ENCODE measurements around the gene BCO2.

The BCO2 gene

DNA sequence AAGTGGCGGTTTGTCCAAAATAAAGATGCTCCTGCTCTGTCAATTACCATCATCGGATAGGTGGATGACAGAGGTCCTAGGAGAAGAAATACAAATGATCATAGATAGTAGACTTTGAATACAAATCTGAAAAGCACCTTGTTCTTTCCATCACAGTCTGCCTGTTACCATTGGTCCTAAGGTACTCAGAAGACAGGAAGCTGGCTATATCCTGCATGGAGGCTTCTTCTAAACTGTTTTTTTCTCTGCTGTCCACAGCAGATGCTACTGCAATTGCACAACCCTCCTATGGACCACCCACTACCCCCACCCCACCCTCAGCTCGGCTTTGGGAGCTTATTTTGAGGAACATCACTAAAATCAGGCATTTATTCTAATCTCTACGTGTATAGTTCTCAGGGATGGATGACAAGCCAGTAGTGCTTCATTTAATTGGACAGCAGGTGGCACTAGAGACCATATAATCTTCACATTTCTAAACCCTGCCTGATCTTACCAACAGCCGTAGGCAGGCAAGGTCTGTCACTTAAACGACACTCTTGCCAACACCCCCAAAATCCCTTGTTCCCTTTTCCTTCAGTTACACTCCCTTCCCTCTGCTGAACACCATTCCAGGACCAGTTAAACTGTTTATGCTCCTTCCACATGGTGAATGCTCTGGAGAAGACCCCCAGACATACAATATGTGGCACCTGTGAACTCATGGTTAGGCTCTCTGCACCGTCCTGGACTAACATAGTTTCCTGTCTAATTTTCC is 44.3 kb downstream of the BCO2 start:
- DNase-seq, result peak; percentile 86 to 90

DNA sequence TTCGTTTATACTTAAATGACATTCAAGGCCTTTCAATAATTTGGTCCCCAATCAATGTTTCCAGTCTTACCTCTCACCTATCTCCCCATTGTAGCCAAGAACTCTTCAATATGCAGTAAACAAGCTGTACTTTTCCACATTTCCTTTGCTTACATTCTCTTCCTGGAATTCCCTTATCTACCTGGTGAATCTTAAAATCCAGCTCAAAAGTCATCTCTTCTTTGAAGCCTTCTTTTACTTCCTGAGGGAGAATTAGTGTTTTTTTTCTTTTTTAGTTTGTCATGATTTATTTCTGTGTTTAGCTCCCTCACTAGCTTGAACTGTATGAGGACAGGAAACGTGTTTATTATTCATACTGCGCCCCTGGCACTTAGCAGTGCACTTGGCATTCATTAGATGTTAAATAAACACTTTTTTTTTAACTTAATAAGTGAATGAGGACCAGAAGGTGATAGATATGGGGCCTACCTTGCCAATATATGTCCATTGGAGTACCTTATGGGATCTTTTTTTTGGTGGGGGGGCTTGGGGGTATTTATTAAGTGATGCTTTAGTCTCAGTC is 46.0 kb downstream of the BCO2 start:
- no peak for DNase-seq

DNA sequence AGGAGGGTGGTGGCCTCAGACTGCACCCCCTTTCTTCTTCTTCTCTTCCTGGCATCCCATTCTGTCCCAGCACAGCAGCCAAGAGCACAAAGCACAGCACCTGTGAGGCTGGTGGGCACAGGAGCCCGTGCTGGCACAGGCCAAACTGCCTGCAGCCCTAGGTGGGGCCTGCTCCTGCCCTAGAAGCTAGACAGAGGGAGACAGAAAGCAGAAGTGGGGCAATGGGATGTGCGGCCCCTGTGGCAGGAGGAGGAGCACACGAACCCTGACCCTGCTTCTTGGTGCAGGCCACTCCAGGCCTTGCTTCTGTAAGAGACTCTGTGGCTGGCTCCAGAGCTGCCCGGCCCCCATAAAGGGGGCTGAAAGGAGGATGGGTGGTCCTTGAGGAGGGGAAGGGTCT is 47.0 kb downstream of the BCO2 start:
- no peak for DNase-seq

DNA sequence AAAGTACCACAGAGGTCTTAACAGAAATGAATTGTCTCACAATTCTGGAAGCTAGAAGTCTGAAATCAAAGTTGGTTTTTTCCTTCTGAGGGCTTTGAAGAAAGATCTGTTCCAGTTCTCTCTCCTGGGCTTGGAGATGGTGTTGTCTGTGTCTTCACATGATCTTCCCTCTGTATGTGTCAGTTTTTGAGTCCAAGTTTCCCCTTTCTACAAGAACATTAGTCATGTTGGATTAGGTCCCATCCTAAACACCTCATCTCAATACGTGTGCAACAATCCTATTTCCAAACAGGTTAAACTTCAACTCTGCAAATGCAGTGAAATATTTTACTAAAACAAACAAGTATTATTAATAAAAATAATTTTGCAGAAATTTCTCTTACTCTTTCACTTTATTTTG is 47.8 kb downstream of the BCO2 start:
- no peak for DNase-seq

DNA sequence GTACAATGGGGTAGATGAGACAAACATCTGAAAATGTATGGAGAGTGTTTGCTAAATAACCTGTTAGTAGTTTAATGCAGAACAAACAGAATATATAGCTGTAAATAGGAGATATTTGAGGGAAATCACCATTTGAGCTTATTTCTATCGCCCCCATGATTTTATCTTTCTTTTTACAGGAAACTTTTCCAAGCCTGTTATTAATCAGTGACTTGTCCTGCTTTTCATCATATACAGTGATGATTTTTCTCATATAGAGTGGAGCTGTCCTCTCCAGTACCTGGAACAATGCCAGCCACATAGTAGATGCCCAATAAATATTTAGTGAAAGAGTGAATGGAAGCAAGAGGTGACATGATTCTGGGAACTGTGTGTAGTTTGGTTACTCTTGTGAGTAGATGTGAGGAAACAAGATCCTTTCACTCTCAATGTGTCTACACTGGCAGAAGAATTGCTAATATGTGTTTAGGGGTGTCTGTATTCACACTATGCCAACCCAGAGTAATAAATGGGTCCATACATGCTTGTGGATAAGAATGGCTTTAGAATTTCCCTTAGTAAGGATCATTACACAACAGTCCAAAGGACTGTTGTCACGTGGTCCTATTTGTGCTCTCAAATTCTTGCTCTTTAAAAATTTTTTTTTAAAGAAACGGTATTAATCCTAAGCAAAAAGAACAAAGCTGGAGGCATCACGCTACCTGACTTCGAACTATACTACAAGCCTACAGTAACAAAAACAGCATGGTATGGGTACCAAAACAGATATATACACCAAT is 48.6 kb downstream of the BCO2 start:
- no peak for DNase-seq

DNA sequence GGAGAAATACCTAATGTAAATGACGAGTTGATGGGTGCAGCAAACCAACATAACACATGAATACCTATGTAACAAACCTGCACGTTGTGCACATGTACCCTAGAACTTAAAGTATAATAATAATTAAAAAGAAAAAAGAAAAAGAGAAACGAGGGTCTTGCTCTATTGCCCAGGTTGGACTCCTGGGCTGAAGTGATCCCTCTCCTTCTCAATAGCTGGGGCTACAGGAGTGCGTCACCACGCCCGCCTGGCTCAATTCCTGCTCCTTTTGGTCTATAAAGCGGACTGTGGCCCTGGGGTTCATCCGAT is 50.4 kb downstream of the BCO2 start:
- no peak for DNase-seq

DNA sequence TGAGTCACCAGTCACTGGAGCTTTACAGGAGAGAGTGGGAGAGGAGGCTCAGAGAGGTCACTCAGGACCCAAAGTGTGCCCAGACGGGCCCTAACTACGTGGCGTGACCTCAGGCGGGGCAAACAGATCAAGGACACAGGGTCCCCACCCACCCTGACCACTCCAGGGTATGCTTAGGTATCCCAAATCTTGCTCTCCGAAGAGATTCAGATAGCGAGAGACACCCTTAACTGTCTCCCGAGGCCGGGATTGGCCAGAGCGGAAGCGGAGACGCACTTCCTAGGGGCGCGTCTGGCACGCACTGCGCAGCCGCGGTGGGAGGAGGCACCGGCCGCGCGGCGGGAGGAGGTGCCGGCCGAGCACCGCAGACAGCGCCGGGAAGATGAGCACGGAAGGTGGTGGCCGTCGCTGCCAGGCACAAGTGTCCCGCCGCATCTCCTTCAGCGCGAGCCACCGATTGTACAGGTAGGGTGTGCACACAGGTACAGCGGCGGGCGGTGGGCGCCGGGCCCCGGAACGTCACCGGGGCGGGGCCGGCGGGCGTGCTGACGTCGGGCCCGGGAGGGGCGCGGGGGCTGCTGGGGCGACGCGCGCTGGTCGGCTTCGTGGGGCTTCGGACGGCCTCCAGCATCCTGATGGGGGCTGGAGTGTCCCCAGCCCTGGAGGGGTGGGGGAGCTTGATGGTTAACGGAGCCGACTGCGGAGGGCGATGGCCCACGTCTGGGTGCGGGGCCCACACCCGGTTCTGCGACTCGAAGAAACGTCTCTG is 50.9 kb downstream of the BCO2 start, which contains the start of gene PTS:
Gene PTS, plus strand, starts transcription at position 367 of the 769 bp plus-strand sequence. Its CDS starts 16 bp downstream, at position 383.
- peak; percentile 83 to 84 for DNase-seq

DNA sequence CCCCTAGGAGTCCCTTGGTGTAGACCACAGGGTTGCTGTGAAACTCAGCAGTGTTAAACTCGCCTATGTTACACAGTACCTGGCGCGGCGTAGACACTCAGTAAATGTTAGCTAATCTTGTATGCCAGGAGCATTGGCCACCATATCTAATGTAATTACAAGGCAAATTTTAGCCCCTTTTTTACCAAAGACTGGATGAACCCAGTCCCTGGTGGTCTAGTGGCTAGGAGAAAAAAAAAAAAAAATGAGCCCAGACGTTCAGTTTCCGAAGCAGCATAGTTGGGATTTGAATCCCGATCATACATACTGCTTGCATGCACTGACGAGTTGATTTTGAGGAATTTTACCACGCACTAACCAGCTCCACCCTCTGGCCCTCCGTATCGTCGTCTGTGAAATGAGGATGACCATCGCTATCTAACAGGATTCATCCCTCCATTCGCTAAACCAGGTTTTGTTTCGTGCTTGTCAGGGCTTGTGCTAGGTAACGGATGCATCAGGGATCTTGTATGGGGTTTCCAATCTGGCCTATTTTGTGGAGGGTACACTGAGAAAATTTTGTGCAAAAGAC is 51.6 kb downstream of the BCO2 start:
- no peak for DNase-seq

DNA sequence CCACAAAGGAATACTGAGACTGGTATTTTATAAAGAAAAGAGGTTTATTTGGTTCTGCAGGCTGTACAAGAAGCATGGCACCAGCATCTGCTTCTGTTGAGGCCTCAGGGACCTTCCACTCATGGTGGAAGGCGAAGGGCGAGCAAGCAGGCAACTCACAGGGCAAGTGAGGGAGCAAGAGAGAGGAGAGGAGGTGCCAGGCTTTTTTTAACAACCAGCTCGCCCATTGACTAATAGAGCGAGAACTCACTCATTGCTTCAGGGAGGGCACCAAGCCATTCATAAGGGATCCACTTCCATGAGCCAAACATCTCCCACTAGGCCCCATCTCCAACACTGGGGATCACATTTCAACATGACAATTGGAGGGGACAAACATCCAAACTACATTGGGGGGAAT is 52.2 kb downstream of the BCO2 start:
- DNase-seq, result no peak

DNA sequence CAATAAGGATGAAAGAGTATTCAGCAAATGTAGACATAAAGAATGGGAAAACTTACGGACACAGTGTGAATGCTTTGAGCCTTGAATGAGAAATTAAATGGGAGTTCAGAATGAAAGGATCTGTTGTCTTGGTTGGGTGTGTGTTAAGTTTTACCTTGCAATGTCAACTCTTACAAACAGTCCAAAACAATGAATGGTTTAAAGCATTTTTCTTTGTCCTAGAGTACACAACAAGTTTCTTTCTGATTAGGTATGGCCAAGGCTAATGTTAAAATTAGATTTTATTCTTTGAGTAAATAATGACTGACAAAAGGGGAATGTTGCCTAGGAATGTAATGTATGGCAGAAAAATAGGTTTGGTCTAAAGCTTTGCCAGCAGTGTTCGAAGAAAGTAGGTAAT is 53.4 kb downstream of the BCO2 start:
- DNase-seq, result no peak

DNA sequence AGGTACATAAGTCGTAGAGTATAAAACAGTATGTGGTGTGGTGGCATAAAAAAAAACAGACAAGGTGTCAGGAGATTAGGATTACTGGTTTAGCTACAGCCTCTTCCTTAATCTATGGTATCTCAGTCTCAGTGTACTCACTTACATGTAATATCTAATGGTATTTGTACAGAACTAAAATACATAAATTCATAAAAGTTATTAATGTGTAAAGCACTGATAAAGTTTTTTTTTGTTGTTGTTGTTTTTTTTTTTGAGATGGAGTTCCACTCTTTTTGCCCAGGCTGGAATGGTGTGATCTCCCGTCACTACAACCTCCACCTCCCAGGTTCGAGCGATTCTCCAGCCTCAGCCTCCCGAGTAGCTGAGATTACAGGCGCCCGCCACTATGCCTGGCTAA is 53.8 kb downstream of the BCO2 start:
- no peak for DNase-seq

DNA sequence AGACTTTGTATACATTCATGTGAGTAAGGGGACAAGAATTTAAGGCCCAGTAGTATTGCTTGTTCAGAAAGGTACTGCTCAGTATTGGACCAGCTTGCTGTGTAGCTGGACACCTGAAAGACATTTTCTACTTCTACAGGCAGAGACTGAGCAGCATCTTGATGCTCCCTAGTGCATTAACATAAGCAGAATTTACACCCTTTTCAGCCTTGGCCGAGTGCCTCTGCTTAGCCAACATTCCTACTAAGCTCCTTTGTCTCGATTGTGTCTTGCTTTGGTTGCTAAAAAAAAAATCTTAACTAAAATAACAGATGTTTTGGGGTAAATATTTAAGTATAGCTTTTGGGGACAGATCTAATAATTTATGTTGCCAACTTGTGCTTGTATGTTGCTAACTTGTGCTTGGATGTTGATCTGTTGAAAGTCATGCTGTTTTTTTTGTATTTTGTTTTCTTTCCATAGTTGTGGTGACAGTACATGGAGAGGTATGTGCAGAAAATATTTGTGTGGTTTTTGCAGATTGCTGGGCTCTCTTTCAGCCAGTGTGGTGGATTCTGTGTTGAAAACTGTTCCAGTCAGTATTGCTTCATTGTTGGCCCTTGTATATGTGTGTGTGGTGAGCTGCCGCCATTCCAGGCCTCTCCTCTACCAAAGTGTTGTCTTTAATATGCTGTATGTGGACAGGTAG is 54.6 kb downstream of the BCO2 start:
- DNase-seq, result no peak

DNA sequence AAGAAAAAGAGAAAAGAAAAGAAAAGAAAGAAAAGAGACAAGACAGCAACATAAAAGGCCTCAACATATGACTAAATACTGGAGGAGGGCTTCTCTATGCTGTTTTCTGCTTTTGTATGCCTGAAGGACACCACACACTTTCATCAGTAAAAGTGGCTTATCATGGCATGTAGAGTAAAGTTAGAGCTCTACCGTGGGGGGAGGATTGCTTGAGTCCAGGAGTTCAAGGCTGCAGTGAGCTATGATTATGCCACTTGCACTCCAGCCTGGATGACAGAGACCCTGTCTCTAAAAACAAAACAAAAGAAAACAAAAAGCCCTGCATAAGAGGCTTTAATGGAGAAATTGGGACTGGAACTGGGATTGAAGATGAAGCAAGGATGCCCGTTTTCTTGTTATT is 56.6 kb downstream of the BCO2 start:
- no peak for DNase-seq

DNA sequence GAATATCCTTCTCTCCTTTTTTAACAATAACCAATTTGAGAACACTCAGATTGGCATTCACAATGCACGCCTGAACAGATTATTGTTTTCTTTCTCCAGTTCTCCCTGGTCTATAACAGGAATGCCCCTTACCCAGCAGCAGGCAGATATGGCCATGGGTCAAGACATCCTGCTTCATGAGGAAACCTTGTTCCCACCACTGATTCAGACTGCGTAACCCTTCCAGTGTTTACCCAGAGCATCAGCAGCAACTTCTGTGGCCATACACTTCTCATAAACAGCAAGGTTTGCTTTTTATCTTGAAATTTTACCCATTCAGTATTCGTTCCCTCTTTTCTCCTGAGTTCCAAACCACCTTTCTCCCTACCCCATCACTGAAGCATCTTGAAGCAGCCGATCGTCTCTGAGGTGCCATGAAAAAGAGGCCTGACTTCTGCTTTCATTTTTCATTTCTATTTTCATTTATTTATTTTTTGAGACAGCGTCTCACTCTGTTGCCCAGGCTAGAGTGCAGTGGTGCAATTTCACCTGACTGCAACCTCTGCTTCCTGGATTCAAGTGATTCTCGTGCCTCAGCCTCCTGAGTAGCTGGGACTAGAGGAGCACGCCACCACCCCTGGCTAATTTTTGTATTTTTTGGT is 60.6 kb downstream of the BCO2 start:
- no peak for DNase-seq

DNA sequence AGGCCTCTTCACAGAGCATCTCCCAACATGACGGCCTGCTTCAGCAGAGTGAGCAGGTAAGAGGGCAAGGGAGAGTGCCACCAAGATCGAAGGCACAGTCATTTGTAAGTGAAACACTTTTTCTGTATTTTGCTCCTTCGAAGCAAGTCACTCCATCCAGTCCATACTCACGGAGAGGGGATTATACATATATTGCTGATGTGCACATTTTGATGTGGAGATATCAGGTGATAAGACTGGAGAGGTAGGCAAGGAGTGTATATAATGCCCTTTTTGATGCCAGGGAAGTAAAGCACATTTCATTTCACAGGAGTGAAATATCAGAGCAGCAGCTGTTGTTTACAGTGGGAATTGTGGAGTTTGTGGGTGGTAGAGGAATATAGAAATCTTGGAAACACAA is 62.1 kb downstream of the BCO2 start:
- DNase-seq, result no peak

DNA sequence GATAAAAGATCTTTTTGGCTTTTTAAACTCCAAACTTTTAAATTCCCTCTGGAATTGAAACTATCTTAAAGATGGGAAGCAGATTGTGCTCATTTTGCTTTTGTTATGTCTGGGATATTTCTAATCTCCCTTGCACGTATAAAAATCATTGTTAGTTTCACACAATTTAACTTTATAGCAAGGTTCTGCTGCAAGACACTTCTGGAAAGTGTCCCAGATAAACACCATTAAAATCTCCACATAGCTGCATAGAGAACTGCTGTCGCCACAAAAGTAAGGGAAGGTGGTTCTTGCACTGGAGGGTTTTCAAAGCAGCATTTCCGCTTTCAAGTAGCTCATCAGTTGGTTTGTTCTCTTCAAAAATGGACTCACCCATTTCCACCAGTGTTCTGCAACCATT is 62.7 kb downstream of the BCO2 start:
- DNase-seq, result no peak

DNA sequence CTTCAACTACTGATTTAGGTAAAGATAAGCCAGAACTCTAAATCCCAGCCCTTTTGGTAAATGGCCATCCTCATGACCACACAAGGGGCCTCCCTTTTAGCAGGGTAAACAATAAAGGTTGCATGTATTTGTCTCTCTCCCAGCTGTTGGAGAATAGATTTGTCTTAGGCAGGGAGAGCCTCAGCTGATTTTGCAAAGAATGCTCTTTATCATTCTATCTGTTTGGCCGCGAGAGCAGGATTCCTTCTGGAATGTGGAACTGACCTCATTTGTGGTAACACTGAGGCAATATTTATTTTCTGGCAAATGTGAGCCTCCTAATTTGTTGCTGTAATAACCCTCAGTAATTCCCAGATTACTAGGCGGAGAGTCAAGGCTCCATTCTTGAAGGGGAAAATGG is 66.2 kb downstream of the BCO2 start:
- no peak for DNase-seq

DNA sequence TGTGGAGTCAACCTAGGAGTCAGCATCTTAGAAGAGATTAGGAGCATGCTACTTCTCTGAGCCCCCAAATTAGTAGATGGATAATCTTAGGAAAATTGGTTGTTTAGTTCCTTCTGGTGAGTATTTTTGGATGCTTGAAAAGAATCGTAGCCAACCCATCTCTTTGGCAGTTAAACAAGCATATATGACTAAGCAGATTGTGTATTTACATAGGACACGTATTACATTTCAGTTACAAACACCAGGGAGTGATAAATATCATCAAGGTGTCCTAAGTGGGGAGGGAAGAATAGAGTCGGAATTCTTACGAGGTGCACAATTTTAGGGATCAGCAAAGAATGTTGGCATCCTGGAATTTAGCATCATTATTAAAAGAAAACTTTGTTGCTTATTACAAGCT is 71.9 kb downstream of the BCO2 start:
- DNase-seq, result no peak

DNA sequence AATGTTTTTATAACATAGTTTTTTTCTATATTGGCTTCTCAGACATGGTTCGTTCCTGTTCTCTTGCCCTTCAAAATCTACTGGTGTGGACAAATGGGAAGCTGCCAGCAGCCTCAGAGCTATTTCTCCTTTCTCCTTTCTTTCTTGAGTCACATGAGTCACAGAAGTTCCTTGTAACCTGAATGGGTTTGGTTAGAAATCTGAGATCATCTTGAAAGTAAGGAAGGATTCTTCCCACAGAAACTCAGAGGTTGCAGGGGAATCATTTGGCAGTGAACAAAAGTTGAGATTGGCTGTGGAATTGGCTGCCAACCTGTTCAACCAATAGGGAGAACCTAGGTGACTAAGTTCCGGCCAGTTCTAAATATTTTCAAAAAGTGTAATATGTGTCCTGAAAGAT is 72.9 kb downstream of the BCO2 start:
- DNase-seq, result peak in 1 of 2 experiments; percentile 6

DNA sequence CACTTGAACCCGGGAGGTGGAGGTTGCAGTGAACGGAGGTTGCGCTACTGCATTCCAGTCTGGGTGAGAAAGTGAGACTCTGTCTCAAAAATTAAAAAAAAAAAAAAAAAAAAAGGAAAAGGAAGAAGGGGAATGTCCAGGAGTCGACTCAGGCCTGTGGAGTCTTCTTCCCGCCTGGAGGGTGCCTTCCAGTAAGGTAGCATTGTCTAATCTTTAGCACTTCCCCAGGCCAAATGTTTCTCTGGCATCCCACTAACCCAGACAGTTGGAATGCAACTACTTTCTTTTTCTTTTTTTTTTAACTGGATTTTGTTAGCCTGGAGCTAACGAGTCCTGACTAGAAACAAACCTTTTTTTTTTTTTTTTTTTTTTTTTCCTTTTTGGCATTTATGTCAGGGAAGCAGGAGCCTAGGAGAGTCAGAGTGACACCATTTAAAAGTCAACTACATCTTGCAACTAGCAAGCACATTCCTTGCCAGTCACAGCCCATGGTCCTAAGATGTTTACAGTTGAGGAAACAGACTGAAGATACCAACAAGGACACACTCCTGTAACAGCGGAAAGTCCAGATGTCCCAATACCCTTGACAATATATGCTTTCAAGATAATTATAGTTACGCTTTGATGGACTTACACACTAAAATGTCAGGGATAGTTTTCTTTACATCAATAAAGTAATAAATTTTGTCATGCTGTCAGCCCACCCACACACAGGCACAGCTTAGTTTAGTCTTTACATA is 74.7 kb downstream of the BCO2 start:
- DNase-seq, result no peak

DNA sequence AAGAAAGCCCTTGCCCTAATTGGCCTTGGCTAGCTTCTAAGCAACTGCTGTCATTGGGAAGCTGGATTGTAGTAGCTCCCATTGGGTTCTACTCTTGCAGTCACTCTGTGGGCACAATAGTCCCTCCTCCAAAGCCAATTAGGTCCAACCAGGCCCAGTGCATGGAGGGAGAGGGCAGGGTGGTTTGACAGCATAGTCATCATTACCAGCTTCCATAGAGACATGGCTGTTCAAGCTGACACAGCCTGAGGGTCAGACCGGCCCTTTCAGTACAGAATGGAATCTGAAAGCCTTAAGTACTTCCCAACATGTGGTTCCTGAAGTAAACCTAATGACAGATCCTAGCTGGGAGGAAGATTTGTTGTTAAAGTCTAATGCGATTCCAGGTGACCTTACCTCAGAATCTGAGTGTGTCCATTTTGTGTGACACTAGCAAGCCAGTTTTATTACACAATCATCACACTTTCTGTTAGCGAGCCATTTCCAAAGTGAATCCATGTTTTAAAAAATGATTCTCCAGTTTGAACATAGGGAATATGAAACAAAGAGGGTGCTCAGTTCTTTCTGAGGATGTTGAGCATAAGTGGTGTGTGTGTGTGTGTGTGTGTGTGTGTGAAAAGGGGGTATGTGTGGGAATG is 78.4 kb downstream of the BCO2 start:
- DNase-seq, result no peak
